SK-N-SH (cell line): Measurements from ENCODE around the gene DBX2.

Experiments used
- FOSL2 ChIP-seq: IDR thresholded peaks from 2 replicates; pipeline ENCODE4 v1.4.0; 2012; ENCODE audit warnings: low read depth, mild to moderate bottlenecking, moderate library complexity, borderline replicate concordance
- GABPA ChIP-seq: IDR thresholded peaks from 2 replicates; pipeline ENCODE4 v1.4.0; 2012; ENCODE audit warnings: low read depth, mild to moderate bottlenecking
- GATA2 ChIP-seq: sonication (generic); formaldehyde crosslinking; IDR thresholded peaks from 2 replicates; pipeline ENCODE4 v1.5.0; 2020; ENCODE audit warnings: mild to moderate bottlenecking, missing genetic modification reagents
- JUND ChIP-seq: IDR thresholded peaks from 2 replicates; pipeline ENCODE4 v1.4.0; 2012
- SMC3 ChIP-seq: IDR thresholded peaks from 2 replicates; pipeline ENCODE4 v1.6.1; 2012; ENCODE audit warnings: low read depth, low read length, improper control_type of control experiment
- YY1 ChIP-seq: IDR thresholded peaks from 2 replicates; pipeline ENCODE4 v1.4.0; 2012; ENCODE audit warnings: low read depth, mild to moderate bottlenecking
- TF ChIP-seq, protein P1 (sequence below): fragments of 150-350 bp; IDR thresholded peaks from 2 replicates; pipeline ENCODE4 v1.6.1; 2017; ENCODE audit warnings: antibody characterized with exemption, low read length, low read depth, borderline replicate concordance
- TF ChIP-seq, protein P2 (sequence below): fragments of 200-600 bp; sonication (generic); IDR thresholded peaks from 2 replicates; pipeline ENCODE4 v1.6.1; 2017; ENCODE audit warnings: antibody characterized with exemption, mild to moderate bottlenecking, moderate library complexity
- TF ChIP-seq, protein P3 (sequence below): IDR thresholded peaks from 2 replicates; pipeline ENCODE4 v1.4.0; 2012; ENCODE audit warnings: low read depth

DNA sequence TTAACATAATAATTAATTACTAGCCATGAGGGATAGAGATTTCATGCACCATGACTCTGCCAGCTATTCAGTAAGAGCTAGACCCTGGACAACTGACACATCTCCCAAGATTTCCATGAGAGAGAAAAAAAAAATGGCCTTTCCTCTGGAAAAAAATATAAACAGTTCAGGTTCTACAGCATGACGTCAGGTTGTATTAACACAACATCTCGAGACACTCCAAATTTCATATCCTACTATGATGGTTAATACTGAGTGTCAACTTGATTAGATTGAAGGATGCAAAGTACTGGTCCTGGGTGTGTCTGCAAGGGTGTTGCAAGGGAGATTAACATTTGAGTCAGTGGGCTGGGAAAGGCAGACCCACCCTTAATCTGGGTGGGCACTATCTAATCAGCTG is 11.1 kb downstream of the DBX2 start:
- TF ChIP-seq YY1 = no peak
- TF ChIP-seq, protein P1, sequence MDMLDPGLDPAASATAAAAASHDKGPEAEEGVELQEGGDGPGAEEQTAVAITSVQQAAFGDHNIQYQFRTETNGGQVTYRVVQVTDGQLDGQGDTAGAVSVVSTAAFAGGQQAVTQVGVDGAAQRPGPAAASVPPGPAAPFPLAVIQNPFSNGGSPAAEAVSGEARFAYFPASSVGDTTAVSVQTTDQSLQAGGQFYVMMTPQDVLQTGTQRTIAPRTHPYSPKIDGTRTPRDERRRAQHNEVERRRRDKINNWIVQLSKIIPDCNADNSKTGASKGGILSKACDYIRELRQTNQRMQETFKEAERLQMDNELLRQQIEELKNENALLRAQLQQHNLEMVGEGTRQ = no peak
- TF ChIP-seq, protein P2, sequence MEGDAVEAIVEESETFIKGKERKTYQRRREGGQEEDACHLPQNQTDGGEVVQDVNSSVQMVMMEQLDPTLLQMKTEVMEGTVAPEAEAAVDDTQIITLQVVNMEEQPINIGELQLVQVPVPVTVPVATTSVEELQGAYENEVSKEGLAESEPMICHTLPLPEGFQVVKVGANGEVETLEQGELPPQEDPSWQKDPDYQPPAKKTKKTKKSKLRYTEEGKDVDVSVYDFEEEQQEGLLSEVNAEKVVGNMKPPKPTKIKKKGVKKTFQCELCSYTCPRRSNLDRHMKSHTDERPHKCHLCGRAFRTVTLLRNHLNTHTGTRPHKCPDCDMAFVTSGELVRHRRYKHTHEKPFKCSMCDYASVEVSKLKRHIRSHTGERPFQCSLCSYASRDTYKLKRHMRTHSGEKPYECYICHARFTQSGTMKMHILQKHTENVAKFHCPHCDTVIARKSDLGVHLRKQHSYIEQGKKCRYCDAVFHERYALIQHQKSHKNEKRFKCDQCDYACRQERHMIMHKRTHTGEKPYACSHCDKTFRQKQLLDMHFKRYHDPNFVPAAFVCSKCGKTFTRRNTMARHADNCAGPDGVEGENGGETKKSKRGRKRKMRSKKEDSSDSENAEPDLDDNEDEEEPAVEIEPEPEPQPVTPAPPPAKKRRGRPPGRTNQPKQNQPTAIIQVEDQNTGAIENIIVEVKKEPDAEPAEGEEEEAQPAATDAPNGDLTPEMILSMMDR = no peak
- TF ChIP-seq GABPA = no peak
- TF ChIP-seq, protein P3, sequence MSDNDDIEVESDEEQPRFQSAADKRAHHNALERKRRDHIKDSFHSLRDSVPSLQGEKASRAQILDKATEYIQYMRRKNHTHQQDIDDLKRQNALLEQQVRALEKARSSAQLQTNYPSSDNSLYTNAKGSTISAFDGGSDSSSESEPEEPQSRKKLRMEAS = no peak
- TF ChIP-seq JUND = no peak
- TF ChIP-seq GATA2 (CRISPR knock-in tag) = no peak
- TF ChIP-seq SMC3 = no peak
- TF ChIP-seq FOSL2 = no peak
